NK-92 (cell line): Measurements from ENCODE around the gene PI4KB.

ENCODE experiments used
- DNase-seq: peaks from one replicate; lab custom pipeline; 2025; ENCODE audit not compliant: unreplicated experiment; lab: John Stamatoyannopoulos, UW

Gene PI4KB

DNA sequence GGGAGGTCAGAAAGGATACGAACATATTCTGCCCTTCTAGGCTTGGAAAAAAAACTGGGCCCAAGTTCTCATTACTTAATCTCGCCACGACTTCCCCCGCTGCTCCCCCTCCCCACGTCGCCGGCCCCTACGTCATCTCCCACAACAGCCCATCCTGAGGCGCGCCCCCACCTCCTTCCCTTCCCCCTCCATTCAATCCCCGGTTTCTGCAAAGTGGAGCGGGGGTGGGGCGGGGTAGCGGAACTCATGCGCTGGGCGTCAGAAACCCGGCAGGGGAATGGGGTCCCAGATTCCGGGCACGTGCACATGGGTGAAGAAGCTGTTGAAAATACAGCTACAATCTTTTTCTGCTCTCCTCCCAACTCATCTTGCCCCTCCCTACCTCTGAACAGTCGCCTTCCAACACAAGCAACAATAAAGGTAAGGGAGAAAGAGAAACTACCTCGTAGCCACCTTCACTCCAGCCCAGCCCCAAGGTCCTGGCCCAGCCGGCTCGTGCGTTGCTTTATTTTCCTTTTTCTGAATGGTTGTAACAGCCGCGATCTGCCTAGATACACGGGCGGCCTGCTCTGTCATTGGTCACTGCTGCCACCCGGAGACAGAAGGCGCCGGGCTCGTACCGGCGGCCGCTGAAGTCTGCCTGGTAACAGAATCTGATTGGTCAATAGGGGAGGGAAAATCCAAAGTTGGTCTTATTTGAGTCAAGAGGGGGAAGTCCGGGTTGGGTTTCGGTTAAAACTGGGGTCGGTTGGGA lies 19.7 kb upstream of the PI4KB start, which contains the start of gene RFX5:
TSS of gene RFX5 (minus strand) at position 484 of the 754 bp plus-strand sequence. CDS start 932 bp downstream, outside the sequence.
- peak; percentile 83 for DNase-seq

DNA sequence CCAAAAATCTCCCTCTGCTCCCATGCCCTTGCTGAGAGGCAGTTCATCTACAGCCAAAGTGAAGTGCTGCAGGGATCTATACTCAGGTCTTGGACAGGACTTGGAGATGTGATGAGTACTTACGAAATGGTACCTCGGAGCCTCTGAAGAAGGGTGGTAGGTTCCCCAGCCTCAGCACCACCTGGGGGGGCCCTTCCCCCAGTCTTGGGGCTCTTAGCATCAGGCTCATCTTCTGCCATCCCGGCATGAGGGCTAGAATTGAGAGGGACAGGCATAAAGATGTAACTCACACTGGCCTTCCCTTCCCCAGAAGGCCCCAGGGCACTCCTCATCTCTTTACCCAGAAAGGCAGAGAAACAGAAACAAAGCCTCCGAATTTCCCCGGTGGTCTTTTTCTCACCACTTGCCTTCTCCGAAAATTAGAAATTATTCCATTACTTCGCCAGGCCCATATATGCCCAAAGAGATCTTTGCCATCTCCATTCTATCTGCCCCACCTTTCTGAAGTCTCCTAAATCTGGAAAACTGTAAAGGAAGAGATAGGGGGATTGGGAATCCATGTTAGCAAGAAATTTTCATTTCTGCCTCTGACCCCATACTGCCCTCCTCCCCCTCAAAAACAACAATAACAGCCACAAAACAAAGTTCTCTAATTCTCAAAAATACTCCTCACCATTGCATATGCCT lies 19.0 kb upstream of the PI4KB start:
- no peak for DNase-seq

DNA sequence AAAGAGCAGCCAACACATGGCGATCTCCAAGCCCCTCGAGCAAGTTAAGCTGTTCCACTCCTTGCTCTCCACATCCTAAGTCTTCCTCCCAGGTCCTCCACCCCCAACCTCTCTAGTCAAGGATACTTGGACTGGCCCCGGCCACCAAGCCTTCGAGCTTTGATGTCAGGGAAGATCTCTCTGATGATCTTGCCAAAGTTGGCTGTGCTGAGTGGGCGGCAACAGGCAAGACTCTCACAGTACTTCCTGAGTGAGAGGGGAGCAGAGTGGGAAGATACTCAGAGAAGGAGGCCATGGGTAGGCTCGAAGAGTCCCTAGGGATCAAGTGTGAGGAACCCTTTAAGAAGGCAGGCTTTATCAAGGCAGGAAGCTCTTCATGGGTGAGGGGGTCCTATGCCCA lies 17.1 kb upstream of the PI4KB start:
- DNase-seq = no peak

DNA sequence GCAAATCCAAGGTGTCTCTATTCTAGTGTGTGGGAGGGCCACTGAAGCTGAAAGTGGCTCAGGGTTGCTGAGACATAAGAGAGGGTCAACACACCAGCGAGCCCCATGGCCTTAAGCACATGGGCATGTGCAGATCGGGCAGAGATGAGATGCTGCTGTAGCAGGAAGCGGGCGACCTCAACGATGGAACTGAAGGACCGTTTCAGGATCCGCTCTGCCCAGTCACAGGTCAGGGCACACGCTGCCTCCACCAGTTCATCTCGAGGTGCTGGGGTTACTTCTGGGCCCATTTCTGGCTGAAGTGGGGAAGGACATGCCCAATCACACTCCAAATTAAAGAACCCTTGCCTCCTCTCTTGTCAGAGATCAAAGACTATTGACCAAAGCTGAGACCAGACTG lies 16.4 kb upstream of the PI4KB start:
- no peak for DNase-seq

DNA sequence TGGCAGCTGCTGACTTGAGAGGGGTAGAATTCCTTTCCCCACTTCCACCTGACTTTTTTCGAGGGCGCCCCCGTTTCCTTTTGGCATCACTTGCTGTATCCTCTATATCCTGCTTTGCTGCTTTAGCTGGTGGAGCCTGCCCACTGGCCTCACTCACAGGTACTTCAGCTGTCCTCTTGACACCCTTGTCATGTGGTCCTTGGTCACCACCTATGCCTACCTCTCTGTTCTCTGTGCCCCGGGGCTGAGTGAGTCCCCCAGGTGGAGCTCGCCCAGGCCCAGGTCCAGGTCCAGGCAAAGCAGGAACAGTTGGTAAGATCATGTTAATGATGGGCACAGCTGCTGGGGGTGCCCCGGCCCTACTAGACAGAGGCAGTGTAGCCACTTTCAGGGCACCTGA lies 15.4 kb upstream of the PI4KB start:
- DNase-seq = no peak

DNA sequence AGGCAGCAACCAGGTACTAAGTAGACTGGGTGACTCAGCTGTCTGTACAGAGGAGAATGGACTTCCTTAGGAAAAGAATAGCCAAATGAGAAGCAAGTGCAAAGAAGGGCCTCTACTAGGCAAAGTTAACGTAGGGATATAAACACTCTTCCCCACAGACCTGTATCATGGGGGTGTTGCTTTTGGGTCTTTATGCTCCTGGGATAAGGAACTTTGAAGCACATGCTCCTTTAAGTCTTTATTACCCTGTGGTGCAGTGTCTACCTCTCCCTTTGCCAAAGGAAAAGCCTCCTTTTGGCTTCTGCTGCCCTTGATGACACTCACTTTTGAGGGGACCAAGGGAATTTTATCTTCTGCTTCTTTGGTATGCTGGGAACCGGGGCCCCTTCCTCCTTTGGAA lies 14.8 kb upstream of the PI4KB start:
- no peak for DNase-seq

DNA sequence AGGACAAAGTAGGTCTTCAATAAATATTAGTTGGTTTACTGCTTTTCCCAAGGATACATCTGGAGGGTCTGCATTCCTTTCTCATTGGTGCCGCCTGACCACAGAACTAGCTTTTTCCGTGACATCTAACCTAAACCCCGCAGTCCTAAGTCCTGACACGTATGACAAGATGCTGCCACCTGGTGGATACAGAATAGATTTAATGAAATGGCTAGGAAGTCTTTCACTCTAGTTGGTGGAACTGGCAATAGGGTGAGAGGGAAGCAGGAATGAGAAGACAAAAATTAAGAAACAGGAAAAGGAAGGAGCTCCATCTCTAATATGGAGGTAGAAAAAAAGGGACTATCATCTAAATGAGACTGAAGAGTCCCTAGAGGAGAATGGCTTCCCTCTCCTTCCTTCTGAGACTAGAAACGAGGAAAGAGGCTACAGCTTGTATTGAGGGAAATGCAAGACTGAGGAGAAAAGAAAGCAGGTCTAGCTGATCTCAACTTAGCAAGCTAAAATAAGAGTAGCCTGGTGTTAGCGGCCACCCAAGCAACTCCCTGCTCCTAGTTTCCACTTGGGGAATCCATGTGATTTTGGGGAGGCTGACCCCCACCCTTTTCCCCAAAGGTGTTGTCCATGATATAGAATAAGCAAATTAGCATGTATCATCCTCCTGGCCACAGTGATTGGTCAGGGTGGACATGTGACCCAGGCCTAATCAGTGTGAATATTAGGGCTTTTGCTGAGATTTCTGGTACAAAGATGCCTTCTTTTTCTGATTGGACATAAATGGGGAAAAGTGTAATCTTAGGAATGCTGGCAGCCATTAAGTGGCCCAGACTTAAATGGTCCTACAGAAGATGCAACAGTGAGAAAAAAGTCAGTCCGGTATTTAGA lies 13.9 kb upstream of the PI4KB start:
- no peak for DNase-seq

DNA sequence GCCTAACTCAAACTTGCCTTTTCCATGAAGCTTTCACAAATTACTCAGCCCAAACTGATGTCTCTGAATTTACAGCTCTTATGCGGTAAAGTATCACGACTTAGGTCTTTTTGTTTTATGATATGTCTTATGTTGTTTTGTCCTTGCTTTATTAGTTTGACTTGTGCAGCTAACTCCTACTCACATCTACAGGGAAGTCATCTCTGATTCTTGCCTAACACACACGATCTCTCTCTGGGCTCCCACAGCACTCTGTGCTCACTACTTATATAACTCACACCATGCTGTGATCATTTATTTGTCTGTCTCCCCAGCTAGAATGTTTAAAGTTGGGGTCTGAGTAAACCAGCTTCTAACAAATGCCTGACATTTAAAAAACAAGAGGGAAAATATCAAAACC lies 9.3 kb upstream of the PI4KB start:
- no peak for DNase-seq

DNA sequence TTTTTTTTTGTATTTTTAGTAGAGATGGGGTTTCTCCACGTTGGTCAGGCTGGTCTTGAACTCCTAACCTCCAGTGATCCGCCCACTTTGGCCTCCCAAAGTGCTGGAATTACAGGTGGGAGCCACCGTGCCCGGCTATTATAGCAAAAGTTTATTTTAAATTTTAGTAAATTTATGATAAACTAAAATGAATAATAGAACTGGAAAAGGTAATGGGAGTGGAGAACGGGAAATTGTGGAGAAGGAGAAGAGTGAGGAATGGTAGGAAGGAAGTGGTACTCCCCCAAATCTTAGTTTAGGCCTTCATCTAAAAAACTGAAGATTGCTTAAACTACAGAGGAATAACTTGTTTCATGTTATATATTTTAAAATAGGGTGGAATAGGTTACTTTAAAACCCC lies 7.6 kb upstream of the PI4KB start:
- no peak for DNase-seq

DNA sequence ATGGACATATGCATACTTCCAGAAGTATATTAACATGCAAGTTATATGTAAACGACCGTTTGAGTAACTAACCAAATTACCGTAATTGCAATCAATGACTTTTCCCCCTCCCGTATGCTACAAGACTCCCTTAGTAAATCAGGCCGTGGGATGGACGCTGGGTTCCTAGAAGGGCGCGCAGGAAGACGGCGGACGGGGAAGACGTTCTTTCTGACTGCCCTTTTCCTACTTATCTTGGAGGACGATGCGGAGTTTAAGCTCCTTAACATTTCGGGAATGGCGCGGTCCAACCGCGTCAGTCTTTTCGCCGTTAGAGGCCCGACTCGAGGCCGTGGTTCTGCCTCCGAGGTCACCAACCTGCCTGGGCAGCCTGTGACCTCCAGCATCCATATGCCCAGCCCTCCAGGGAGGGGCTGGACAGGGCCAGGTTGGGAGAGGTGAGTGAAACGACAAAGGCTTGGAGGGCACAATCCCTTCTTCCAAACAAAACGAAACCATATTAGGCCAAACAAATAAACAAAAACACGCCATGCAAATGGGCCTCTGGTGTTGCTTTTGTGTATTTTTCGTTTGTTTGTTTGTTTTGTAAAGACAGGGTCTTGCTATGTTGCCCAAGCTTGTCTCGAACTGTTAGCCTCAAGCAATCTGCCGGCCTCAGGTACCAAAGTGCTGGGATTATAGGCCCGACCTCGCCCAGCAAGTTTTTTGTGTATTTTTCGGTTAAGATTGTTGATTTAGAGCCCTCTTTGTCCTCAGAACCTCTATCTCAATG lies 873 bp upstream of the PI4KB start:
- DNase-seq = no peak

DNA sequence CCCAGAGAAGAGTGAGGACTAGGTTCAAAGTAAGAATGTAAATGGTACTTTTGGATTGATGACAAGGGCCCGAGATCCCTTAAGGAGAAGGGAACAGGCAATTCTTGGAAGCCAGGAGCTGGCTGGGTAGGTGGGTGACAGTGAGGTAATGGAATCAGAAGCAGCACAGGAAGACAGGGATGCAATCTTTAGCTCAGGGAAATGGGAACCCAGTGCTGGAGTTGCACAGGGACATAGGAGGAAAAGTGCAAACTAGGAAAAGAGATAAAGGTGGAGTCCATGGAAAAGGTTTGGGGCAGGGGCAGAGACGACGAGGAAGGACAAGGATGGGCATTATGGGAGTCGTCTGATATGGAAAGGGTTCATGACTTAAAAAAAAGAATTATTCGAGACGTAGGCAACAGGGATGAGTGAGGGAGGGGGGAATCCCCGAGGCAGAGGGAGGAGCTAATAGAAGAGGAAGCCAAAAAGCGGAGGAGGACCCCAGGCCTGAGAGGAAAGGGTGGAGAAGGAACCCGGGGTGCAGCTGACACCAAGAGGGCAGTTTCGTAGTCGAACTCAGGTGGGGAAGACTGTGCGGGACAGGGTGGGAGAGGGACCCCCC lies 495 bp downstream of the PI4KB start:
- DNase-seq = no peak

DNA sequence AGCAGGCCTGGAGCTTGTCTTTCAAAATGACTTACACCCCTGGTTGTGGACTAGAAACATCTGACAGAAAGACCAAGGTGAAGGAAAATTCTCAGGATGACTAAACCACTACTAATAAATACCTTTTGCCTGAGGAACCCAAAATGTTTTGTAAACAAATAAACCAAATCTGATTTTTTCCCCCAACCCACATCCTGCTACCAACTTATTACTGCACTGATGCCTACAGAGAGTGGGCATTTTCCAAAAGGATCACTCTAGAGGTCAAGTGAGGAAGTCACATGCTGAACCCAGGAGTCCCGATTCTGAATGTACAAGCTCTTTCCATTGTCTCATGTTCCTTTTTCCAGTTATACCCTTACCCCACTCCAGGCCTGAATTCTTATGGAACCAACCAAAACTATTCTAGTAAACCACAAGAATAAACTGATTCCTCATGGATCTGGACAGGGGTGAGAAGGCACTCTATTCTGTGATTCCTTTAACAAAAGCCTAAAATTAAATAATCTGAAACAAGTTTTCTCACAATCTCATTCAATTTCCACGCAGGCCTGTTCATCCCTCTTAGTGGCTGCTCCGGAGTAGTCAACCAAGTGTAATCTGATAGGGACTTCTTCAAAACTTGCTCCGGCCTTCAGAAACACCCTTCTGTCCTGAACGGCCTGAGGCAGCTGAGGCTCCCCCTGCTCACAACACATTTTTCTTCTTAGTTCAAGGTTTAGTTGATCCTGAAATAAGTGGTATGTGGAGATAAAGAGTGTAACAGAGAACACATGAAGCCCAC lies 1.4 kb downstream of the PI4KB start:
- DNase-seq = no peak

DNA sequence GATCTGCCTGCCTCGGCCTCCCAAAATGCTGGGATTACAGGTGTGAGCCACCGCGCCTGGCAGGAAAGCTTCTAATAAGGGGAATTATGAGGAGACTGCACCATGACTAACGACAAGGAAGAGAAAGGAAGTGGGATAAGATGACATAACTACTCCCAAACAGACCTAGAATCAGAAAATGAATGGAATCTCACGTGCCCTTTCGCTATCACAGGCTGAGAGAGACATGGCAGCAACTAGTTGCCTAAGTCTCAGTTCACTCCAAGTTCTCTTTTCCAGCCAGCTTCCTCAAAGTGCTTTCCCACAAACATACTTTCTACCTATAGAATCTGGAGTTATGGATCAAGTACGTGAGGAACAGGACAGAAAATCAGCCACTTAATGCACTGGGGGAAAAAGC lies 2.0 kb downstream of the PI4KB start:
- DNase-seq = no peak

DNA sequence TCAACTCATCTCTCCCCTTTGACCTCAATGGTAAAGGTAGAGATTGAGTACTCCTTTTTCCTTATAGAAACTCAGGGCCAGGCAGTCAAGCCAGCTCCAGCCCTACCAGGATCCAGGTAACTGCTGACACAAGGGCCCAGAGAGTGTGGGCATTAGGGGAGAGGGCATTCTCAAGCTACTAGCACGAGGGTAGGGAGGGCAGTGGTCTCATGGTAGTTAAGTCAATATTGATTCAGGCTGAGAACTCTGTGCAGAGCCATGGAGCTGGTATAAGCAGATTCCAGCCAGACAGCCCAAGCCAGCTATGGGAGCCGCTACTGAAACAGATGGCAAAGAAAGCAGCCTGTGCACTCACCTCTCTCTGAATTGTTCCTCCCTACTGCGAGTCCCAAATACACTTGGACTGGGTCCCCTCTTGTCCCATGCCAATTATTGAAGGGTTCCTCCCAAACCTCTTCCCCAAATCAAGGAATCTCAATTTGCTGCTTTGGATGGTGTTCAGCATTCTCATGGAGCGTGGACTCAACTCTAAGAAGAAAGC lies 2.8 kb downstream of the PI4KB start:
- DNase-seq = no peak

DNA sequence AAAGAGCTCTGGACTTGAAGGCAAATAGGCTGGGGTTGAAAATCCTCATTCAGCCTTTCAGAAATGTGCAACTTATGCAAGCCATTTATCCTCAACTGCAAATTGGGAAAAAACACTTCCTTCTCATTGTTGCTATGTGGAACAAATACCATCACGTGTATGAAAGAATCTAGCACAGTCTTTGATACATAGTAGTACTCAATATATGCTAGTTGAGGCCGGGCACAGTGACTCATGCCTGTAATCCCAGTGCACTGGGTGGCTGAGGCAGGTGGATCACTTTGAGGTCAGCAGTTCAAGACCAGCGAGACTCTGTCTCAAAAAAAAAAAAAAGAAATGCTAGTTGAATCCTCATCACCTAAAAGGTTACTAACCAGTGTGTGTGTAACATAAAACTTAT lies 8.2 kb downstream of the PI4KB start:
- no peak for DNase-seq

DNA sequence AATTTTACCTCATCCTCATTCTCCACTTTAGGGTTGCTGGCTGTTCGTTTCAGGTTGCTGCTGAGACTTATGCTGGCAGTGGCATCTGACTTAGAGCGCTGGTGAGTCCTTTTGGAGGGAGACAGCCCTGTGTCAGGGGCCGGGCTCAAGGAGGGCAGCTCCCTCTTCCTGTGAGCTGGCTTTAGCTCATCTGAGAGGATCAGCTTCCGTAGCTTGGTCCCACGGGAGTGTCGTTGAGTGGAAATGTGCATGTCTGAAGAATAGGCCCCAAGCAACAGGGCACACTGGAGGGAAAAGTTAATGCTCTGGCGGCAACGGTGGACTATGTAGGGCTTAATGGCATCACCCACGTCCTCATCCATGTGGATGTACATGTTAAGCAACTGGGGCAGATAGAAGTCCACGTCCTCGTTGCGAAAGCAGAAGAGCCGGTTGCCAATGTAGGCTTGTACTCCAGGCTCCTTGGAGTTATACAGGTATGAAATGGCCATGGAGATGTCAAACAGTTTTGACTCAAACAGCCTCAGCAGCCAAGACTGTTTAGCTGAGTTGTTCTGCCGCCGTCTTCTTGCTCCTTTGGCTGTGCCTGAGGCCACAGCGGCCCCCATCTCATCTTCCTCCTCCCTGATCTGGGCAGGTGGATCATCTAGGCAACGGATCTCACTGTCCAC lies 11.5 kb downstream of the PI4KB start:
- no peak for DNase-seq

DNA sequence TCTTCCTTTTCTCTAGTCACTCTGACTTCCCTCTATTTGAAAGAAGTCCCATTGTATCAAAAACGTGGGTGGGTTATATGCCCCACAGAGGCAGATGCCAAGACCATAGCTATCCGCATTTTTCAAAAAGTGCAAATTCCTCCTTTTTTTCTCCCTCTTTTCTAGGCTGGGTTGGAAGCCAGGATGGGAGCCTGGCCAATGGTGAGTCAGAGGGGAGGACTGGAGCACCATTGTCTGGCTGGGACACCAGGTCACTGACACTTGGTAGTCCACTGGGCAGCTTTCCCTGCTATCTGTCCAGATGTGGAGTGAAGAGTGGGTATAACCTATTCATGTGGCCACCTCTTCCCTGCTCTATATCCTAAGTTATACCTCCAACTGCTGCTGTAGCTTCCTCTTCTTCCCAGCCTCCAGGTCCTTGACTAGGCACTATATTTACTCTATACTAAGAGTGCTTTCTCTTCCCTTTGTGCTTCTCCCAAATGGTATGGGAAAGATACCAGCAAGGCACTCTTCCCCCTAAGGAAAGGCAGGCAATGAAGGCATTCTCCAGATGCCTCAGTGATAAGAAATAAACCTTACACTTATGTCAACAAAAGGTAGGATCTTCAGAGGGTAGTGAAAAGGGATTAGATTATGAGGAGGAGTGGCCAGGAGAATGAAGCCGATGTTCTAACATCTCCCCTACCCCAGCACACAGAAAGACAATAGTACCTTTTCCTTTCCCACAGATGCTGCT lies 12.9 kb downstream of the PI4KB start:
- no peak for DNase-seq

DNA sequence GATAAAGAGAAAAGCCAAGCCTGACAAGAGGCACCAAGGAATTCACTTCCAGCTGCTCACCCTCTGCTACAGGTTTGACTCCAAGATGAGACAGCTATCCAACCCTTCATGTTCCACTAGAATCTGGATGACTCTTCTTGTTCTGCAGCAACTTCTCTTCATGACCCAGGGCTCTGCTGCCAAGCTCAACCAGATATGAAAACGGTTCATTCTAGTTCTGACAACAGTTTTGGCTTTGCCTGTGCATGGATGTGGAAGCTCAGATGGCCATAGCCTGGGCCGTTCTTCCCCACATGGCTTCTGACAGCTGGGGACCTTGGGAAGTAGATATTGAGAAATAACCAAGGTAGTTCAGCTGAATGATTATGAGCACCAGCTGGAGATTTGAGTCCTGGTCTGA lies 13.7 kb downstream of the PI4KB start:
- no peak for DNase-seq
